GM23338 (cell line): ENCODE data around the gene PLEKHA7. TPM values are rescaled to one million over a fixed set of nuclear protein-coding genes. Genes with fewer than 3 reads are reported as not detected.

ENCODE experiments used
- ATAC-seq: fragments of 200-7000 bp; cut with Tn5 transposase; 3 replicates; pipeline ENCODE4 v1.9.1; 2020
- DNase-seq: peaks from one replicate; pipeline ENCODE4 v3.0.0-alpha.2; 2015; ENCODE audit warnings: low spot score
- H2AFZ ChIP-seq: fragments of 200-600 bp; sonication (generic); 2 replicates; pipeline ENCODE4 v1.8.0; 2016; ENCODE audit warnings: antibody characterized with exemption, mild to moderate bottlenecking, moderate library complexity
- H3F3A ChIP-seq: fragments of 200-600 bp; sonication (generic); replicated peaks from 2 replicates; pipeline ENCODE4 v1.8.0; 2017; ENCODE audit warnings: antibody characterized with exemption, mixed run types, low read depth
- H3K27ac ChIP-seq: fragments of 200-600 bp; sonication (generic); 2 replicates; pipeline ENCODE4 v1.6.1; 2016; ENCODE audit warnings: low read depth
- H3K27me3 ChIP-seq: fragments of 200-600 bp; sonication (generic); 2 replicates; pipeline ENCODE4 v1.8.0; 2016; ENCODE audit warnings: mild to moderate bottlenecking, mixed run types, moderate library complexity; ENCODE audit not compliant: insufficient read depth
- H3K36me3 ChIP-seq: fragments of 200-600 bp; sonication (generic); 2 replicates; pipeline ENCODE4 v1.8.0; 2016; ENCODE audit warnings: mild to moderate bottlenecking; ENCODE audit not compliant: insufficient read depth
- H3K4me1 ChIP-seq: fragments of 200-600 bp; sonication (generic); 2 replicates; pipeline ENCODE4 v1.8.0; 2016; ENCODE audit warnings: mild to moderate bottlenecking, moderate library complexity; ENCODE audit not compliant: insufficient read depth
- H3K4me2 ChIP-seq: fragments of 200-600 bp; sonication (generic); 2 replicates; pipeline ENCODE4 v1.7.1; 2017; ENCODE audit warnings: mixed run types
- H3K4me3 ChIP-seq: fragments of 200-600 bp; sonication (generic); 2 replicates; pipeline ENCODE4 v1.6.1; 2016; ENCODE audit warnings: mixed run types
- H3K79me2 ChIP-seq: fragments of 200-600 bp; sonication (generic); replicated peaks from 2 replicates; pipeline ENCODE4 v1.8.0; 2017; ENCODE audit warnings: mild to moderate bottlenecking; ENCODE audit not compliant: insufficient read depth
- H3K9me2 ChIP-seq: fragments of 200-600 bp; sonication (generic); 2 replicates; pipeline ENCODE4 v1.8.0; 2017; ENCODE audit not compliant: insufficient read depth
- H4K20me1 ChIP-seq: fragments of 200-600 bp; sonication (generic); replicated peaks from 2 replicates; pipeline ENCODE4 v1.8.0; 2017; ENCODE audit warnings: mild to moderate bottlenecking; ENCODE audit not compliant: insufficient read depth
- H3K27ac Mint-ChIP-seq: 2 replicates; pipeline ENCODE4 v1.8.0; 2020; ENCODE audit warnings: inconsistent platforms, mild to moderate bottlenecking, moderate library complexity, mixed read lengths
- H3K27me3 Mint-ChIP-seq: 3 replicates; pipeline ENCODE4 v1.8.0; 2022; ENCODE audit warnings: low read depth, mild to moderate bottlenecking, moderate library complexity, mixed read lengths, inconsistent platforms; ENCODE audit not compliant: insufficient read depth, poor library complexity
- H3K36me3 Mint-ChIP-seq: 3 replicates; pipeline ENCODE4 v1.8.0; 2021; ENCODE audit warnings: low read depth, mild to moderate bottlenecking, inconsistent platforms, moderate library complexity, mixed read lengths
- H3K4me1 Mint-ChIP-seq: 3 replicates; pipeline ENCODE4 v1.8.0; 2020; ENCODE audit warnings: mild to moderate bottlenecking, inconsistent platforms, mixed read lengths
- H3K4me3 Mint-ChIP-seq: 3 replicates; pipeline ENCODE4 v1.8.0; 2021; ENCODE audit warnings: moderate library complexity, mild to moderate bottlenecking, inconsistent platforms, mixed read lengths
- H3K9me3 Mint-ChIP-seq: 3 replicates; pipeline ENCODE4 v1.8.0; 2020; ENCODE audit warnings: moderate library complexity, mild to moderate bottlenecking, inconsistent platforms, mixed read lengths
- CREB1 ChIP-seq: fragments of 250-450 bp; sonication (Bioruptor Pico); IDR thresholded peaks from 2 replicates; pipeline ENCODE4 v1.5.0; 2020; ENCODE audit warnings: low read depth, mild to moderate bottlenecking, moderate library complexity
- EZH2 ChIP-seq: fragments of 200-600 bp; sonication (generic); IDR thresholded peaks from one replicate; pipeline ENCODE4 v1.8.0; 2017; ENCODE audit warnings: antibody characterized with exemption, mild to moderate bottlenecking, low read depth; ENCODE audit not compliant: unreplicated experiment
- EZH2phosphoT487 ChIP-seq: fragments of 200-600 bp; sonication (generic); IDR thresholded peaks from one replicate; pipeline ENCODE4 v1.8.1; 2018; ENCODE audit warnings: antibody characterized with exemption; ENCODE audit not compliant: unreplicated experiment
- JUNB ChIP-seq: IDR thresholded peaks from one replicate; pipeline ENCODE4 v1.6.1; 2016; ENCODE audit warnings: antibody characterized with exemption; ENCODE audit not compliant: unreplicated experiment
- NANOG ChIP-seq: IDR thresholded peaks from 2 replicates; pipeline ENCODE4 v1.6.1; 2016; ENCODE audit warnings: antibody characterized with exemption, borderline replicate concordance
- POLR2AphosphoS5 ChIP-seq: IDR thresholded peaks from 2 replicates; pipeline ENCODE4 v1.6.1; 2016; ENCODE audit warnings: antibody characterized with exemption, low read depth
- STAT1 ChIP-seq: IDR thresholded peaks from one replicate; pipeline ENCODE4 v1.6.1; 2016; ENCODE audit warnings: antibody characterized with exemption; ENCODE audit not compliant: unreplicated experiment
- ZNF114 ChIP-seq: fragments of 250-450 bp; sonication (Bioruptor Pico); IDR thresholded peaks from 2 replicates; pipeline ENCODE4 v1.5.0; 2020; ENCODE audit warnings: mild to moderate bottlenecking, moderate library complexity
- ZNF331 ChIP-seq: fragments of 250-450 bp; sonication (Bioruptor Pico); IDR thresholded peaks from 2 replicates; pipeline ENCODE4 v1.5.0; 2020; ENCODE audit warnings: low read depth, mild to moderate bottlenecking, moderate library complexity
- polyA plus RNA-seq: library from polyadenylated mRNA; unstranded; fragments of >200 nt; fragmentation: Nextera tagmentation; extraction: Ambion mirVana; gene quantifications from 2 replicates; pipeline ENCODE4 v1.2.1, GENCODE V29; 2016
- total RNA-seq: library from RNA; depleted of rRNA; stranded (reverse); fragments of >200 nt; shearing (Covaris generic); gene quantifications from 2 replicates; pipeline ENCODE4 v1.2.3, GENCODE V29; 2014
- TF ChIP-seq, protein P1 (sequence below), 2 experiments: fragments of 200-600 bp in 1 of 2; sonication (generic) in 1 of 2; conservative IDR thresholded peaks; 2 replicates each; pipeline versions ENCODE4 v1.5.1 to v1.6.1; 2016 to 2017; ENCODE audit warnings: antibody characterized with exemption in 2 of 2, low read depth in 2 of 2, mild to moderate bottlenecking in 2 of 2, moderate library complexity in 1 of 2
- TF ChIP-seq, protein P2 (sequence below): IDR thresholded peaks from 2 replicates; pipeline ENCODE4 v1.6.1; 2016; ENCODE audit warnings: antibody characterized with exemption
- TF ChIP-seq, protein P3 (sequence below): IDR thresholded peaks from one replicate; pipeline ENCODE4 v1.6.1; 2018; ENCODE audit warnings: antibody characterized with exemption; ENCODE audit not compliant: unreplicated experiment
- TF ChIP-seq, protein P4 (sequence below): fragments of 250-450 bp; sonication (Bioruptor Pico); IDR thresholded peaks from 2 replicates; pipeline ENCODE4 v1.5.0; 2020; ENCODE audit warnings: mild to moderate bottlenecking, moderate library complexity

The PLEKHA7 gene
- total and polyA plus RNA-seq, 2 experiments from 2014 or later, result 9.7 to 15.8 TPM

DNA sequence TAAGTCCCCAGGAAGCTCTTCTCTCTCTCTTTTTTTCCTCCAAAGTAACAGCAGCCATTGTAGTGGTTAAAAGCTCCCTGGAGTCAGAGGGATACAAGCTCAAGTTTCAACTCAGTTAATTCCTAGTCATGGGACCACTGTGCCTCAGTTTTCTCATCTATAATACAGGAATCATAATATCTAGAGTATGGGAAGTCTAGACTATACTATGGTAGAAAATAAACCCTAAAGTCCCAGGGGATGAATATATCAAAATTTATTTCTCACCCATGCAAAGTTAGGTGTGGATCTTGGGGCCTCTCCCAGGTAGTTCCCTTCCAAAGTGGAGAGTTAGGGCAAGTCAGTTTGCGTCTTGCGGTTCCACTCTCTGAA is 242.1 kb downstream of the PLEKHA7 start:
- Mint-ChIP-seq H3K36me3 (no peaks in the 10 kb centered on the region; the same call in 2 of the 3 replicates), H3K27me3 (peaks cover 5% of the 10 kb centered on the region), H3K27ac (no peak overlapping the region), H3K4me3 (no peak overlapping the region), H3K9me3 (no peaks in the 10 kb centered on the region), H3K4me1 (peaks cover 21% of the 10 kb centered on the region; the same call in 2 of the 3 replicates)
- no peaks in the 10 kb centered on the region; the same call in 1 of the 2 replicates for H3K4me1 ChIP-seq
- DNase-seq, result no peak
- H3K4me3 ChIP-seq, result no peak overlapping the region
- no peaks in the 10 kb centered on the region for H3K36me3 ChIP-seq
- TF ChIP-seq, protein P1, sequence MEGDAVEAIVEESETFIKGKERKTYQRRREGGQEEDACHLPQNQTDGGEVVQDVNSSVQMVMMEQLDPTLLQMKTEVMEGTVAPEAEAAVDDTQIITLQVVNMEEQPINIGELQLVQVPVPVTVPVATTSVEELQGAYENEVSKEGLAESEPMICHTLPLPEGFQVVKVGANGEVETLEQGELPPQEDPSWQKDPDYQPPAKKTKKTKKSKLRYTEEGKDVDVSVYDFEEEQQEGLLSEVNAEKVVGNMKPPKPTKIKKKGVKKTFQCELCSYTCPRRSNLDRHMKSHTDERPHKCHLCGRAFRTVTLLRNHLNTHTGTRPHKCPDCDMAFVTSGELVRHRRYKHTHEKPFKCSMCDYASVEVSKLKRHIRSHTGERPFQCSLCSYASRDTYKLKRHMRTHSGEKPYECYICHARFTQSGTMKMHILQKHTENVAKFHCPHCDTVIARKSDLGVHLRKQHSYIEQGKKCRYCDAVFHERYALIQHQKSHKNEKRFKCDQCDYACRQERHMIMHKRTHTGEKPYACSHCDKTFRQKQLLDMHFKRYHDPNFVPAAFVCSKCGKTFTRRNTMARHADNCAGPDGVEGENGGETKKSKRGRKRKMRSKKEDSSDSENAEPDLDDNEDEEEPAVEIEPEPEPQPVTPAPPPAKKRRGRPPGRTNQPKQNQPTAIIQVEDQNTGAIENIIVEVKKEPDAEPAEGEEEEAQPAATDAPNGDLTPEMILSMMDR (conservative IDR thresholded peaks at IDR 0.05; ENCODE audit: low read depth in 2 of 2), result no peak
- TF ChIP-seq CREB1 (CRISPR knock-in tag), result no peak
- no peak for TF ChIP-seq EZH2phosphoT487
- TF ChIP-seq POLR2AphosphoS5, result no peak
- no peak for TF ChIP-seq ZNF114 (CRISPR knock-in tag)
- TF ChIP-seq STAT1, result no peak
- TF ChIP-seq, protein P2, sequence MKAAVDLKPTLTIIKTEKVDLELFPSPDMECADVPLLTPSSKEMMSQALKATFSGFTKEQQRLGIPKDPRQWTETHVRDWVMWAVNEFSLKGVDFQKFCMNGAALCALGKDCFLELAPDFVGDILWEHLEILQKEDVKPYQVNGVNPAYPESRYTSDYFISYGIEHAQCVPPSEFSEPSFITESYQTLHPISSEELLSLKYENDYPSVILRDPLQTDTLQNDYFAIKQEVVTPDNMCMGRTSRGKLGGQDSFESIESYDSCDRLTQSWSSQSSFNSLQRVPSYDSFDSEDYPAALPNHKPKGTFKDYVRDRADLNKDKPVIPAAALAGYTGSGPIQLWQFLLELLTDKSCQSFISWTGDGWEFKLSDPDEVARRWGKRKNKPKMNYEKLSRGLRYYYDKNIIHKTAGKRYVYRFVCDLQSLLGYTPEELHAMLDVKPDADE, result no peak
- no peak for TF ChIP-seq EZH2
- TF ChIP-seq, protein P3, sequence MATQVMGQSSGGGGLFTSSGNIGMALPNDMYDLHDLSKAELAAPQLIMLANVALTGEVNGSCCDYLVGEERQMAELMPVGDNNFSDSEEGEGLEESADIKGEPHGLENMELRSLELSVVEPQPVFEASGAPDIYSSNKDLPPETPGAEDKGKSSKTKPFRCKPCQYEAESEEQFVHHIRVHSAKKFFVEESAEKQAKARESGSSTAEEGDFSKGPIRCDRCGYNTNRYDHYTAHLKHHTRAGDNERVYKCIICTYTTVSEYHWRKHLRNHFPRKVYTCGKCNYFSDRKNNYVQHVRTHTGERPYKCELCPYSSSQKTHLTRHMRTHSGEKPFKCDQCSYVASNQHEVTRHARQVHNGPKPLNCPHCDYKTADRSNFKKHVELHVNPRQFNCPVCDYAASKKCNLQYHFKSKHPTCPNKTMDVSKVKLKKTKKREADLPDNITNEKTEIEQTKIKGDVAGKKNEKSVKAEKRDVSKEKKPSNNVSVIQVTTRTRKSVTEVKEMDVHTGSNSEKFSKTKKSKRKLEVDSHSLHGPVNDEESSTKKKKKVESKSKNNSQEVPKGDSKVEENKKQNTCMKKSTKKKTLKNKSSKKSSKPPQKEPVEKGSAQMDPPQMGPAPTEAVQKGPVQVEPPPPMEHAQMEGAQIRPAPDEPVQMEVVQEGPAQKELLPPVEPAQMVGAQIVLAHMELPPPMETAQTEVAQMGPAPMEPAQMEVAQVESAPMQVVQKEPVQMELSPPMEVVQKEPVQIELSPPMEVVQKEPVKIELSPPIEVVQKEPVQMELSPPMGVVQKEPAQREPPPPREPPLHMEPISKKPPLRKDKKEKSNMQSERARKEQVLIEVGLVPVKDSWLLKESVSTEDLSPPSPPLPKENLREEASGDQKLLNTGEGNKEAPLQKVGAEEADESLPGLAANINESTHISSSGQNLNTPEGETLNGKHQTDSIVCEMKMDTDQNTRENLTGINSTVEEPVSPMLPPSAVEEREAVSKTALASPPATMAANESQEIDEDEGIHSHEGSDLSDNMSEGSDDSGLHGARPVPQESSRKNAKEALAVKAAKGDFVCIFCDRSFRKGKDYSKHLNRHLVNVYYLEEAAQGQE, result no peak
- TF ChIP-seq NANOG, result no peak
- TF ChIP-seq ZNF331 (CRISPR knock-in tag), result no peak
- TF ChIP-seq, protein P4, sequence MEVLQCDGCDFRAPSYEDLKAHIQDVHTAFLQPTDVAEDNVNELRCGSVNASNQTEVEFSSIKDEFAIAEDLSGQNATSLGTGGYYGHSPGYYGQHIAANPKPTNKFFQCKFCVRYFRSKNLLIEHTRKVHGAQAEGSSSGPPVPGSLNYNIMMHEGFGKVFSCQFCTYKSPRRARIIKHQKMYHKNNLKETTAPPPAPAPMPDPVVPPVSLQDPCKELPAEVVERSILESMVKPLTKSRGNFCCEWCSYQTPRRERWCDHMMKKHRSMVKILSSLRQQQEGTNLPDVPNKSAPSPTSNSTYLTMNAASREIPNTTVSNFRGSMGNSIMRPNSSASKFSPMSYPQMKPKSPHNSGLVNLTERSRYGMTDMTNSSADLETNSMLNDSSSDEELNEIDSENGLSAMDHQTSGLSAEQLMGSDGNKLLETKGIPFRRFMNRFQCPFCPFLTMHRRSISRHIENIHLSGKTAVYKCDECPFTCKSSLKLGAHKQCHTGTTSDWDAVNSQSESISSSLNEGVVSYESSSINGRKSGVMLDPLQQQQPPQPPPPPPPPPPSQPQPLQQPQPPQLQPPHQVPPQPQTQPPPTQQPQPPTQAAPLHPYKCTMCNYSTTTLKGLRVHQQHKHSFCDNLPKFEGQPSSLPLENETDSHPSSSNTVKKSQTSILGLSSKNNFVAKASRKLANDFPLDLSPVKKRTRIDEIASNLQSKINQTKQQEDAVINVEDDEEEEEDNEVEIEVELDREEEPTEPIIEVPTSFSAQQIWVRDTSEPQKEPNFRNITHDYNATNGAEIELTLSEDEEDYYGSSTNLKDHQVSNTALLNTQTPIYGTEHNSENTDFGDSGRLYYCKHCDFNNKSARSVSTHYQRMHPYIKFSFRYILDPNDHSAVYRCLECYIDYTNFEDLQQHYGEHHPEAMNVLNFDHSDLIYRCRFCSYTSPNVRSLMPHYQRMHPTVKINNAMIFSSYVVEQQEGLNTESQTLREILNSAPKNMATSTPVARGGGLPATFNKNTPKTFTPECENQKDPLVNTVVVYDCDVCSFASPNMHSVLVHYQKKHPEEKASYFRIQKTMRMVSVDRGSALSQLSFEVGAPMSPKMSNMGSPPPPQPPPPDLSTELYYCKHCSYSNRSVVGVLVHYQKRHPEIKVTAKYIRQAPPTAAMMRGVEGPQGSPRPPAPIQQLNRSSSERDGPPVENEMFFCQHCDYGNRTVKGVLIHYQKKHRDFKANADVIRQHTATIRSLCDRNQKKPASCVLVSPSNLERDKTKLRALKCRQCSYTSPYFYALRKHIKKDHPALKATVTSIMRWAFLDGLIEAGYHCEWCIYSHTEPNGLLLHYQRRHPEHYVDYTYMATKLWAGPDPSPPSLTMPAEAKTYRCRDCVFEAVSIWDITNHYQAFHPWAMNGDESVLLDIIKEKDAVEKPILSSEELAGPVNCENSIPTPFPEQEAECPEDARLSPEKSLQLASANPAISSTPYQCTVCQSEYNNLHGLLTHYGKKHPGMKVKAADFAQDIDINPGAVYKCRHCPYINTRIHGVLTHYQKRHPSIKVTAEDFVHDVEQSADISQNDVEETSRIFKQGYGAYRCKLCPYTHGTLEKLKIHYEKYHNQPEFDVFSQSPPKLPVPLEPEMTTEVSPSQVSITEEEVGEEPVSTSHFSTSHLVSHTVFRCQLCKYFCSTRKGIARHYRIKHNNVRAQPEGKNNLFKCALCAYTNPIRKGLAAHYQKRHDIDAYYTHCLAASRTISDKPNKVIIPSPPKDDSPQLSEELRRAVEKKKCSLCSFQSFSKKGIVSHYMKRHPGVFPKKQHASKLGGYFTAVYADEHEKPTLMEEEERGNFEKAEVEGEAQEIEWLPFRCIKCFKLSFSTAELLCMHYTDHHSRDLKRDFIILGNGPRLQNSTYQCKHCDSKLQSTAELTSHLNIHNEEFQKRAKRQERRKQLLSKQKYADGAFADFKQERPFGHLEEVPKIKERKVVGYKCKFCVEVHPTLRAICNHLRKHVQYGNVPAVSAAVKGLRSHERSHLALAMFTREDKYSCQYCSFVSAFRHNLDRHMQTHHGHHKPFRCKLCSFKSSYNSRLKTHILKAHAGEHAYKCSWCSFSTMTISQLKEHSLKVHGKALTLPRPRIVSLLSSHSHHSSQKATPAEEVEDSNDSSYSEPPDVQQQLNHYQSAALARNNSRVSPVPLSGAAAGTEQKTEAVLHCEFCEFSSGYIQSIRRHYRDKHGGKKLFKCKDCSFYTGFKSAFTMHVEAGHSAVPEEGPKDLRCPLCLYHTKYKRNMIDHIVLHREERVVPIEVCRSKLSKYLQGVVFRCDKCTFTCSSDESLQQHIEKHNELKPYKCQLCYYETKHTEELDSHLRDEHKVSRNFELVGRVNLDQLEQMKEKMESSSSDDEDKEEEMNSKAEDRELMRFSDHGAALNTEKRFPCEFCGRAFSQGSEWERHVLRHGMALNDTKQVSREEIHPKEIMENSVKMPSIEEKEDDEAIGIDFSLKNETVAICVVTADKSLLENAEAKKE, result no peak
- TF ChIP-seq JUNB, result no peak
- H3K79me2 ChIP-seq, result no peaks in the 10 kb centered on the region
- no peaks in the 10 kb centered on the region for H3K9me2 ChIP-seq
- no peaks in the 10 kb centered on the region for H3K27me3 ChIP-seq
- H4K20me1 ChIP-seq, result no peaks in the 10 kb centered on the region
- ATAC-seq, result no peak
- no peak overlapping the region for H3K4me2 ChIP-seq
- H2AFZ ChIP-seq, result no peak overlapping the region
- no peak overlapping the region for H3K27ac ChIP-seq
- H3F3A ChIP-seq, result no peaks in the 10 kb centered on the region
